Activated T-cell treated with anti-CD3 and anti-CD28 coated beads, Interleukin-2, amount 50 U/mL, for 72 hours (primary cell): ENCODE results near the gene LALBA. TPM values are rescaled to one million over a fixed set of nuclear protein-coding genes. Genes with fewer than 3 reads are reported as not detected.

Experiments used
- total RNA-seq, 2 donors: library from RNA; stranded (reverse); gene quantifications; one replicate each; pipeline ENCODE4 v1.2.3, GENCODE V29; 2022

The LALBA gene
- total RNA-seq, 2 donors from 2014 or later = not detected

Other genes starting within 250 kb of the LALBA start
- 10 to 100 TPM; 11.9 to 13.4 TPM for gene ZNF641, start 219.1 kb downstream of the LALBA start, total RNA-seq
- not detected for gene ANP32D, start 97.5 kb downstream of the LALBA start, total RNA-seq
- under 1 TPM in 1 of 2 donors, not detected in 1; 0.77 TPM for gene C12orf54, start 87.5 kb downstream of the LALBA start, total RNA-seq
- gene OR8S1, start 44.4 kb downstream of the LALBA start, total RNA-seq = not detected
- 100 to 1,000 TPM in 1 of 2 donors, 10 to 100 TPM in 1; 74.2 to 101 TPM for gene KANSL2, start 112.2 kb upstream of the LALBA start, total RNA-seq
- gene CCNT1, start 146.7 kb upstream of the LALBA start, total RNA-seq = 100 to 1,000 TPM in 1 of 2 donors, 10 to 100 TPM in 1; 96.6 to 102 TPM
- gene ADCY6, start 219.0 kb upstream of the LALBA start, total RNA-seq = under 1 TPM; 0.67 to 0.79 TPM
- 10 to 100 TPM; 15.1 to 16.5 TPM for gene CACNB3, start 248.4 kb upstream of the LALBA start, total RNA-seq